Neural progenitor cell (in vitro differentiated cells): ENCODE results near the gene TRABD. TPM values are rescaled to one million over a fixed set of nuclear protein-coding genes. Genes with fewer than 3 reads are reported as not detected.

Source experiments
- DNase-seq: peaks from one replicate; pipeline ENCODE4 v3.0.0-alpha.2; 2016; ENCODE audit warnings: low spot score
- H2AFZ ChIP-seq: fragments of 200-600 bp; sonication (generic); replicated peaks from 2 replicates; pipeline ENCODE4 v1.6.1; 2016; ENCODE audit warnings: antibody characterized with exemption
- H3F3A ChIP-seq: fragments of 200-600 bp; sonication (generic); 2 replicates; pipeline ENCODE4 v1.6.1; 2016; ENCODE audit warnings: antibody characterized with exemption, low read depth
- H3K27ac ChIP-seq: fragments of 200-600 bp; sonication (generic); 2 replicates; pipeline ENCODE4 v1.5.1; 2016; ENCODE audit warnings: mild to moderate bottlenecking
- H3K27me3 ChIP-seq: fragments of 200-600 bp; sonication (generic); 2 replicates; pipeline ENCODE4 v1.6.1; 2016; ENCODE audit warnings: mild to moderate bottlenecking, moderate library complexity
- H3K36me3 ChIP-seq: fragments of 200-600 bp; sonication (generic); 2 replicates; pipeline ENCODE4 v1.5.1; 2016
- H3K4me1 ChIP-seq: fragments of 200-600 bp; sonication (generic); 2 replicates; pipeline ENCODE4 v1.6.1; 2016; ENCODE audit warnings: mixed run types
- H3K4me2 ChIP-seq: fragments of 200-600 bp; sonication (generic); 2 replicates; pipeline ENCODE4 v1.6.1; 2016
- H3K4me3 ChIP-seq: fragments of 200-600 bp; sonication (generic); 2 replicates; pipeline ENCODE4 v1.5.1; 2016
- H3K79me2 ChIP-seq: fragments of 200-600 bp; sonication (generic); 2 replicates; pipeline ENCODE4 v1.6.1; 2016; ENCODE audit warnings: low read depth
- H3K9ac ChIP-seq: fragments of 200-600 bp; sonication (generic); 2 replicates; pipeline ENCODE4 v1.6.1; 2016
- H3K9me3 ChIP-seq: fragments of 200-600 bp; sonication (generic); 2 replicates; pipeline ENCODE4 v1.5.1; 2016; ENCODE audit warnings: low read depth
- H4K20me1 ChIP-seq: fragments of 200-600 bp; sonication (generic); 2 replicates; pipeline ENCODE4 v1.6.1; 2016; ENCODE audit warnings: low read depth
- H3K27ac Mint-ChIP-seq: 3 replicates; pipeline ENCODE4 v1.8.0; 2021; ENCODE audit warnings: mixed read lengths
- H3K27me3 Mint-ChIP-seq: 2 replicates; pipeline ENCODE4 v1.8.0; 2022; ENCODE audit warnings: low read depth, mild to moderate bottlenecking, inconsistent platforms, moderate library complexity, mixed read lengths; ENCODE audit not compliant: insufficient read depth
- H3K36me3 Mint-ChIP-seq: 3 replicates; pipeline ENCODE4 v1.8.0; 2021; ENCODE audit warnings: mixed read lengths
- H3K4me1 Mint-ChIP-seq: 3 replicates; pipeline ENCODE4 v1.8.0; 2021; ENCODE audit warnings: mixed read lengths
- H3K4me3 Mint-ChIP-seq: 3 replicates; pipeline ENCODE4 v1.8.0; 2021; ENCODE audit warnings: mild to moderate bottlenecking, moderate library complexity, mixed read lengths
- H3K9me3 Mint-ChIP-seq: 3 replicates; pipeline ENCODE4 v1.8.0; 2020; ENCODE audit warnings: mixed read lengths
- CTCF ChIP-seq: fragments of 200-600 bp; sonication (generic); IDR thresholded peaks from 2 replicates; pipeline ENCODE4 v1.5.1; 2017; ENCODE audit warnings: antibody characterized with exemption, mild to moderate bottlenecking
- EZH2 ChIP-seq: fragments of 200-600 bp; sonication (generic); IDR thresholded peaks from 2 replicates; pipeline ENCODE4 v1.6.1; 2017; ENCODE audit warnings: antibody characterized with exemption, mild to moderate bottlenecking, moderate library complexity
- EZH2phosphoT487 ChIP-seq: fragments of 200-600 bp; sonication (generic); IDR thresholded peaks from 2 replicates; pipeline ENCODE4 v1.6.1; 2017; ENCODE audit warnings: antibody characterized with exemption
- total RNA-seq: library from RNA; depleted of rRNA; stranded (reverse); fragments of >200 nt; gene quantifications from 2 replicates; pipeline ENCODE4 v1.2.3, GENCODE V29; 2015; ENCODE audit warnings: low replicate concordance

Gene TRABD
- total RNA-seq, 1 donor from 2014 or later = 15.4 TPM

GRCh38 chr22:50220603-50221409 is 35.1 kb downstream of the TRABD start:
- no peak for TF ChIP-seq CTCF
- TF ChIP-seq EZH2 = no peak
- TF ChIP-seq EZH2phosphoT487 = no peak
- no peaks in the 10 kb centered on the region for H3K36me3 ChIP-seq
- no peak overlapping the region for H3K4me2 ChIP-seq
- Mint-ChIP-seq H3K4me3 (no peak overlapping the region), H3K36me3 (peaks cover 9% of the 10 kb centered on the region), H3K4me1 (no peaks in the 10 kb centered on the region), H3K27ac (no peak overlapping the region), H3K27me3 (peaks cover 8% of the 10 kb centered on the region), H3K9me3 (no peaks in the 10 kb centered on the region)
- no peak overlapping the region for H3K27ac ChIP-seq
- no peak overlapping the region for H3K9ac ChIP-seq
- DNase-seq = no peak
- H3K79me2 ChIP-seq = no peaks in the 10 kb centered on the region
- no peak overlapping the region for H2AFZ ChIP-seq
- H4K20me1 ChIP-seq = no peaks in the 10 kb centered on the region
- no peaks in the 10 kb centered on the region for H3K4me1 ChIP-seq
- no peaks in the 10 kb centered on the region for H3K27me3 ChIP-seq
- H3F3A ChIP-seq = no peaks in the 10 kb centered on the region
- H3K4me3 ChIP-seq = no peak overlapping the region
- no peaks in the 10 kb centered on the region for H3K9me3 ChIP-seq

GRCh38 chr22:50221410-50222300 is 35.9 kb downstream of the TRABD start:
- H3K36me3 ChIP-seq = no peaks in the 10 kb centered on the region
- no peaks in the 10 kb centered on the region for H3K9me3 ChIP-seq

GRCh38 chr22:50222508-50222907 is 36.8 kb downstream of the TRABD start:
- Histone ChIP-seq H3K9me3 (no peaks in the 10 kb centered on the region), H3K4me1 (no peaks in the 10 kb centered on the region), H3K27me3 (no peaks in the 10 kb centered on the region), H3K4me3 (no peak overlapping the region), H3K79me2 (no peaks in the 10 kb centered on the region), H2AFZ (no peak overlapping the region), H4K20me1 (no peaks in the 10 kb centered on the region), H3K27ac (no peak overlapping the region), H3K4me2 (no peak overlapping the region), H3K36me3 (no peaks in the 10 kb centered on the region), H3K9ac (no peak overlapping the region), H3F3A (no peaks in the 10 kb centered on the region)
- Mint-ChIP-seq H3K4me1 (no peaks in the 10 kb centered on the region), H3K27me3 (peaks cover 8% of the 10 kb centered on the region), H3K4me3 (no peak overlapping the region), H3K9me3 (no peaks in the 10 kb centered on the region), H3K36me3 (peaks cover 5% of the 10 kb centered on the region), H3K27ac (no peak overlapping the region)
- TF ChIP-seq CTCF = no peak
- no peak for TF ChIP-seq EZH2
- no peak for TF ChIP-seq EZH2phosphoT487
- DNase-seq = no peak

More at GRCh38 chr22:50221410-50222300, 35.9 kb downstream of the TRABD start:
- no peaks in the 10 kb centered on the region for H4K20me1 ChIP-seq
- Mint-ChIP-seq H3K27me3 (peaks cover 8% of the 10 kb centered on the region), H3K4me1 (no peaks in the 10 kb centered on the region), H3K4me3 (no peak overlapping the region), H3K27ac (no peak overlapping the region), H3K9me3 (no peaks in the 10 kb centered on the region), H3K36me3 (peaks cover 5% of the 10 kb centered on the region)
- no peak overlapping the region for H3K27ac ChIP-seq
- H3K4me3 ChIP-seq = no peak overlapping the region
- TF ChIP-seq CTCF (no peak), EZH2phosphoT487 (no peak), EZH2 (no peak)
- H3K79me2 ChIP-seq = no peaks in the 10 kb centered on the region
- no peaks in the 10 kb centered on the region for H3K4me1 ChIP-seq
- no peak overlapping the region for H3K9ac ChIP-seq
- no peaks in the 10 kb centered on the region for H3K27me3 ChIP-seq
- DNase-seq = no peak
- no peak overlapping the region for H3K4me2 ChIP-seq
- H2AFZ ChIP-seq = no peak overlapping the region
- H3F3A ChIP-seq = no peaks in the 10 kb centered on the region
